Measurements from ENCODE around the gene PCDHGA1. TPM values are rescaled to one million over a fixed set of nuclear protein-coding genes. Genes with fewer than 3 reads are reported as not detected.

The PCDHGA1 gene
- polyA plus RNA-seq, 1 donor from 2014 or later, result 0.19 TPM

GRCh38 chr5:141547488-141547887 lies 217.2 kb downstream of the PCDHGA1 start:
- Histone ChIP-seq H3K4me3 (ENCODE audit: low read length) (no peak overlapping the region), H4K20me1 (ENCODE audit: insufficient read depth) (no peaks in the 10 kb centered on the region), H3K27me3 (ENCODE audit: insufficient read depth, low read depth, low read length) (no peaks in the 10 kb centered on the region), H3K9ac (ENCODE audit: low read length) (no peak overlapping the region), H3K36me3 (ENCODE audit: insufficient read depth, low read length) (peaks cover 6% of the 10 kb centered on the region), H3K9me3 (ENCODE audit: low read length) (no peaks in the 10 kb centered on the region), H3K79me2 (replicated peaks; ENCODE audit: insufficient read depth, low read length) (no peaks in the 10 kb centered on the region), H2AFZ (ENCODE audit: low read depth, low read length) (no peak overlapping the region), H3F3A (ENCODE audit: insufficient read depth, low read length, poor library complexity, severe bottlenecking) (no peaks in the 10 kb centered on the region), H3K4me2 (ENCODE audit: low read length) (no peak overlapping the region), H3K9me2 (ENCODE audit: insufficient read depth, low read length) (no peaks in the 10 kb centered on the region), H3K27ac (ENCODE audit: low read length) (no peak overlapping the region)
- TF ChIP-seq EP300 (conservative IDR thresholded peaks at IDR 0.05; ENCODE audit: poor library complexity, severe bottlenecking) (no peak), TAF1 (IDR thresholded peaks at IDR 0.05; ENCODE audit: low read depth) (no peak), RAD21 (conservative IDR thresholded peaks at IDR 0.05) (no peak), SMC3 (conservative IDR thresholded peaks at IDR 0.05; ENCODE audit: poor library complexity) (no peak), REST (IDR thresholded peaks at IDR 0.05; ENCODE audit: borderline replicate concordance) (no peak), CTCF (IDR thresholded peaks at IDR 0.05; ENCODE audit: poor library complexity, severe bottlenecking) (no peak), POLR2AphosphoS5 (IDR thresholded peaks at IDR 0.05) (no peak), MXI1 (conservative IDR thresholded peaks at IDR 0.05; ENCODE audit: poor library complexity, severe bottlenecking) (no peak), EZH2 (IDR thresholded peaks at IDR 0.05; ENCODE audit: borderline replicate concordance, insufficient read depth, low read length, poor library complexity, severe bottlenecking) (no peak)

- H3K4me3 ChIP-seq (ENCODE audit: low read length), result no peak overlapping the region
- H3K79me2 ChIP-seq (replicated peaks; ENCODE audit: insufficient read depth, low read length), result no peaks in the 10 kb centered on the region
- no peak overlapping the region for H3K4me2 ChIP-seq (ENCODE audit: low read length)
- H2AFZ ChIP-seq (ENCODE audit: low read depth, low read length), result no peak overlapping the region
- no peaks in the 10 kb centered on the region for H3F3A ChIP-seq (ENCODE audit: insufficient read depth, low read length, poor library complexity, severe bottlenecking)
- H3K36me3 ChIP-seq (ENCODE audit: insufficient read depth, low read length), result peaks cover 10% of the 10 kb centered on the region
- TF ChIP-seq REST (IDR thresholded peaks at IDR 0.05; ENCODE audit: borderline replicate concordance), result no peak
- TF ChIP-seq POLR2AphosphoS5 (IDR thresholded peaks at IDR 0.05), result no peak
- no peak for TF ChIP-seq TAF1 (IDR thresholded peaks at IDR 0.05; ENCODE audit: low read depth)
- no peak for TF ChIP-seq SMC3 (conservative IDR thresholded peaks at IDR 0.05; ENCODE audit: poor library complexity)
- TF ChIP-seq MXI1 (conservative IDR thresholded peaks at IDR 0.05; ENCODE audit: poor library complexity, severe bottlenecking), result no peak
- TF ChIP-seq EP300 (conservative IDR thresholded peaks at IDR 0.05; ENCODE audit: poor library complexity, severe bottlenecking), result no peak
- H3K27me3 ChIP-seq (ENCODE audit: insufficient read depth, low read depth, low read length), result no peaks in the 10 kb centered on the region
- no peak overlapping the region for H3K27ac ChIP-seq (ENCODE audit: low read length)
- H3K9me3 ChIP-seq (ENCODE audit: low read length), result no peaks in the 10 kb centered on the region
- H3K9ac ChIP-seq (ENCODE audit: low read length), result no peak overlapping the region
- no peaks in the 10 kb centered on the region for H4K20me1 ChIP-seq (ENCODE audit: insufficient read depth)
- no peaks in the 10 kb centered on the region for H3K9me2 ChIP-seq (ENCODE audit: insufficient read depth, low read length)
These were observed 217.6 kb downstream of the PCDHGA1 start for GRCh38 chr5:141547921-141548320.
